IMR-90 (cell line): Measurements from ENCODE around the gene DCDC1. TPM values are rescaled to one million over a fixed set of nuclear protein-coding genes. Genes with fewer than 3 reads are reported as not detected.

Experiments used
- ATAC-seq: fragments of 200-7000 bp; cut with Tn5 transposase; 2 replicates; pipeline ENCODE4 v1.9.1; 2020; ENCODE audit warnings: low read depth, mild to moderate bottlenecking, moderate library complexity
- BruUV-seq: library from RNA; stranded (reverse); fragments of 400-500 nt; replicated peaks from 2 replicates; lab custom pipeline; 2021; lab: Mats Ljungman, UMichigan
- CTCF ChIA-PET: fragments of 300-600 bp; formaldehyde crosslinking; extraction: SDS; loops from one replicate; lab custom pipeline; 2021; ENCODE audit warnings: antibody characterized with exemption; lab: Yijun Ruan, JAX
- POLR2A ChIA-PET: fragments of 300-600 bp; sonication (Branson Sonifier 250); formaldehyde crosslinking; loops from one replicate; lab custom pipeline; 2022; ENCODE audit warnings: antibody characterized with exemption; ENCODE audit not compliant: unreplicated experiment; lab: Charles Lee
- DNase-seq: peaks from one replicate; pipeline ENCODE4 v3.0.0; 2013
- H2AFZ ChIP-seq: replicated peaks from 2 replicates; pipeline ENCODE3; 2013; ENCODE audit warnings: low read length, mild to moderate bottlenecking; ENCODE audit not compliant: poor library complexity
- H2AK5ac ChIP-seq: 2 replicates; pipeline ENCODE4 v1.6.1; 2013; ENCODE audit warnings: low read depth, low read length, inconsistent platforms
- H2AK9ac ChIP-seq: replicated peaks from 2 replicates; pipeline ENCODE3; 2013; ENCODE audit warnings: mild to moderate bottlenecking, low read depth, low read length, moderate library complexity; ENCODE audit not compliant: poor library complexity
- H2BK120ac ChIP-seq: 2 replicates; pipeline ENCODE4 v1.6.1; 2013; ENCODE audit warnings: low read depth, low read length, inconsistent platforms
- H2BK15ac ChIP-seq: 3 replicates; pipeline ENCODE4 v1.6.1; 2013; ENCODE audit warnings: low read depth, low read length, inconsistent platforms
- H2BK20ac ChIP-seq: 2 replicates; pipeline ENCODE4 v1.6.1; 2013; ENCODE audit warnings: low read depth, mild to moderate bottlenecking, inconsistent platforms, low read length, moderate library complexity
- H2BK5ac ChIP-seq: 2 replicates; pipeline ENCODE4 v1.6.1; 2013; ENCODE audit warnings: mild to moderate bottlenecking, low read depth, low read length, inconsistent platforms; ENCODE audit not compliant: poor library complexity, severe bottlenecking
- H3K14ac ChIP-seq: replicated peaks from 2 replicates; pipeline ENCODE4 v1.6.1; 2013; ENCODE audit warnings: low read depth, low read length, inconsistent platforms
- H3K18ac ChIP-seq: 2 replicates; pipeline ENCODE4 v1.6.1; 2013; ENCODE audit warnings: low read depth, low read length, control low read depth
- H3K23ac ChIP-seq: 2 replicates; pipeline ENCODE4 v1.6.1; 2013; ENCODE audit warnings: low read depth, low read length, inconsistent platforms
- H3K27ac ChIP-seq: 2 replicates; pipeline ENCODE4 v1.5.1; 2013; ENCODE audit warnings: mild to moderate bottlenecking, control low read depth, low read length; ENCODE audit not compliant: insufficient read depth
- H3K27me3 ChIP-seq: 2 replicates; pipeline ENCODE4 v1.6.1; 2013; ENCODE audit warnings: low read length; ENCODE audit not compliant: control insufficient read depth, insufficient read depth
- H3K36me3 ChIP-seq: 2 replicates; pipeline ENCODE4 v1.6.1; 2013; ENCODE audit warnings: low read length, mixed read lengths; ENCODE audit not compliant: control insufficient read depth, insufficient read depth
- H3K4ac ChIP-seq: 2 replicates; pipeline ENCODE4 v1.6.1; 2013; ENCODE audit warnings: low read depth, low read length, inconsistent platforms
- H3K4me1 ChIP-seq: 2 replicates; pipeline ENCODE4 v1.6.1; 2013; ENCODE audit warnings: low read length, mixed read lengths; ENCODE audit not compliant: control insufficient read depth, insufficient read depth
- H3K4me2 ChIP-seq: 2 replicates; pipeline ENCODE4 v1.6.1; 2013; ENCODE audit warnings: low read depth, mild to moderate bottlenecking, control low read depth, low read length, moderate library complexity
- H3K4me3 ChIP-seq: 2 replicates; pipeline ENCODE4 v1.5.1; 2013; ENCODE audit warnings: low read depth, mild to moderate bottlenecking, control low read depth, low read length, moderate library complexity; ENCODE audit not compliant: insufficient read depth
- H3K56ac ChIP-seq: 2 replicates; pipeline ENCODE4 v1.6.1; 2013; ENCODE audit warnings: low read length, inconsistent platforms; ENCODE audit not compliant: insufficient read depth; ENCODE audit errors: extremely low read depth
- H3K79me1 ChIP-seq, 2 experiments: 2 replicates each; pipeline ENCODE4 v1.6.1; 2013; ENCODE audit warnings: low read length in 2 of 2, inconsistent platforms in 1 of 2, low read depth in 1 of 2
- H3K9ac ChIP-seq: 2 replicates; pipeline ENCODE4 v1.6.1; 2013; ENCODE audit warnings: low read depth, low read length, control low read depth
- H3K9me1 ChIP-seq: 2 replicates; pipeline ENCODE4 v1.6.1; 2013; ENCODE audit warnings: low read length, inconsistent platforms; ENCODE audit not compliant: insufficient read depth
- H3K9me3 ChIP-seq: 2 replicates; pipeline ENCODE4 v1.6.1; 2013; ENCODE audit warnings: low read length; ENCODE audit not compliant: control insufficient read depth, insufficient read depth
- H4K20me1 ChIP-seq: 2 replicates; pipeline ENCODE4 v1.6.1; 2013; ENCODE audit warnings: low read length, inconsistent platforms; ENCODE audit not compliant: insufficient read depth
- H4K5ac ChIP-seq: 2 replicates; pipeline ENCODE4 v1.6.1; 2013; ENCODE audit warnings: mild to moderate bottlenecking, low read depth, low read length, control low read depth
- H4K8ac ChIP-seq, 2 experiments: 2 replicates each; pipeline ENCODE4 v1.6.1; 2013; ENCODE audit warnings: low read depth in 2 of 2, low read length in 2 of 2, control low read depth in 1 of 2, inconsistent platforms in 1 of 2
- H4K91ac ChIP-seq: 2 replicates; pipeline ENCODE4 v1.6.1; 2013; ENCODE audit warnings: low read depth, low read length, inconsistent platforms; ENCODE audit not compliant: insufficient read depth
- NFE2L2 ChIP-seq: fragments of 150-350 bp; IDR thresholded peaks from 2 replicates; pipeline ENCODE4 v1.6.1; 2016; ENCODE audit warnings: low read depth, mild to moderate bottlenecking, low read length
- RAD21 ChIP-seq: IDR thresholded peaks from 2 replicates; pipeline ENCODE4 v1.6.1; 2012; ENCODE audit warnings: low read length, improper control_type of control experiment
- SMC3 ChIP-seq: fragments of 150-350 bp; IDR thresholded peaks from 2 replicates; pipeline ENCODE4 v1.6.1; 2016; ENCODE audit warnings: low read depth, mild to moderate bottlenecking, antibody characterized with exemption, low read length, moderate library complexity
- WGBS, 2 experiments: methylation state at CpG; one replicate each; pipeline versions ENCODE4 v1.1.5 to v1.1.7; 2013; ENCODE audit warnings: missing lambda C conversion rate in 2 of 2; ENCODE audit not compliant: insufficient read length in 1 of 2; ENCODE audit errors: extremely low coverage in 2 of 2; 5-methylcytosine and 5-hydroxymethylcytosine counted together
- dilution Hi-C: fragments of 300-500 bp; cut with HindIII; formaldehyde crosslinking; loops from one replicate; pipeline ENCODE4 v1.14.3; 2018; ENCODE audit warnings: low sequenced_read_pairs; ENCODE audit not compliant: unreplicated experiment
- in situ Hi-C: fragments of 300-500 bp; cut with MboI; formaldehyde crosslinking; loops from 3 replicates; pipeline ENCODE4 v1.14.3; 2019; ENCODE audit warnings: low sequenced_read_pairs, inconsistent platforms, mixed read lengths
- intact Hi-C: fragments of 100-400 bp; cut with micrococcal nuclease; formaldehyde crosslinking; loops from 2 replicates; pipeline ENCODE4 v1.10.0; 2022
- polyA plus RNA-seq, 3 experiments: library from polyadenylated mRNA; depleted of rRNA; stranded (reverse); fragments of >200 nt; gene quantifications; 2 replicates each; pipeline ENCODE4 v1.2.3, GENCODE V29; 2012; ENCODE audit warnings: low replicate concordance in 1 of 3
- total RNA-seq: library from RNA; depleted of rRNA; stranded (reverse); fragments of >200 nt; gene quantifications from 2 replicates; pipeline ENCODE4 v1.2.3, GENCODE V29; 2012
- TF ChIP-seq, protein P1 (sequence below): fragments of 150-350 bp; IDR thresholded peaks from 2 replicates; pipeline ENCODE4 v1.6.1; 2016; ENCODE audit warnings: low read depth, mild to moderate bottlenecking, low read length, moderate library complexity, borderline replicate concordance
- TF ChIP-seq, protein P2 (sequence below): conservative IDR thresholded peaks from 2 replicates; pipeline ENCODE4 v1.5.1; 2012; ENCODE audit warnings: mild to moderate bottlenecking, low read depth, low read length, improper control_type of control experiment

Gene DCDC1
- total and polyA plus RNA-seq, 2 of the 4 experiments (the other 2 are of a cell fraction): not detected

DNA sequence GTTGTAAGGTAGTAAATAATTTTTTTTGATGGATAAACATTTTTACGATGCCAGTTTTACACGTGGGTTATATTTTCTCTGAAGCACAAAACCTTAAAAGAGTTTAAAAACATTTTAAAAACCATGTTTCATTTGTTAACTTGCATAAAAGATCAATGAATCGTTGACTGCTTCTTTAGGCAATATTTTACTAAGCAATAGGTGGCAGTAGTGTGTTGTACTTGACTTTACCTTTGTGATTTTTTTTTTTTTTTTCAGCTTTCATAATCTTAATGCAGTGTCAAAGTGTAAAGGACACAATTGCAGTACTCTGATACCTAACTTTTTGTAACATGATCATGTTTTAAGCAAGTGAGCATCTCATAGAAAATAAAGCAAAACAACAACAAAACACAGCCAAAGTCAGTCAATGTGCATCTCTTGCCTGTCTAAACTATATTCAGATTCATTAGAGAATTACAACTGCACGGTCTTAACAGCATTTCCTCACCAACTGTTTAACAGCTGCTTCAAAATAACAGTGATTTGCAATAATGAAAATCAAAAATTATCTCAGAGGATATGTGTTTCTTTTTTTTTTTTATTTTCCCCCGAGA lies 27.8 kb upstream of the DCDC1 start:
- Histone ChIP-seq H2BK20ac (no peak overlapping the region), H3K56ac (no peak overlapping the region), H3K9ac (no peak overlapping the region), H2AK5ac (no peak overlapping the region), H3K27me3 (no peaks in the 10 kb centered on the region), H2BK120ac (no peak overlapping the region), H3K79me1 (no peaks in the 10 kb centered on the region; a peak in 2 of 4 replicates), H3K36me3 (no peaks in the 10 kb centered on the region), H3K9me3 (no peaks in the 10 kb centered on the region), H3K4me2 (no peak overlapping the region), H2BK15ac (no peak overlapping the region), H3K4me3 (no peak overlapping the region), H3K14ac (no peak overlapping the region), H4K5ac (no peak overlapping the region), H3K4ac (no peak overlapping the region), H2AFZ (no peak overlapping the region), H4K20me1 (no peaks in the 10 kb centered on the region), H2BK5ac (no peak overlapping the region), H4K91ac (no peak overlapping the region), H3K27ac (no peak overlapping the region), H2AK9ac (no peak overlapping the region), H3K23ac (no peak overlapping the region), H4K8ac (no peak overlapping the region), H3K4me1 (no peaks in the 10 kb centered on the region), H3K18ac (no peak overlapping the region), H3K9me1 (no peaks in the 10 kb centered on the region)
- intact Hi-C loops (loop anchor here (1.0 to 5.0 kb wide), 4 partner anchors 474 to 780 kb away; no protein-coding TSS in a partner anchor), dilution Hi-C loops (no loop called here), in situ Hi-C loops (loop anchor here (10.0 kb wide), 1 partner anchor 477 kb away; no protein-coding TSS in a partner anchor)
- ChIA-PET POLR2A (no interaction called here), CTCF (interaction anchor here (0.5 to 1.2 kb wide), 6 partner anchors 18 to 600 kb away, joined by 3 to 4 read pairs (median 3); no protein-coding TSS in a partner anchor)
- whole genome bisulfite sequencing, 2 experiments: no CpG with 5 or more reads among the region's 5 CpGs
- TF ChIP-seq SMC3: peak; percentile 70; the same call in 1 of the 2 replicates
- TF ChIP-seq, protein P1, sequence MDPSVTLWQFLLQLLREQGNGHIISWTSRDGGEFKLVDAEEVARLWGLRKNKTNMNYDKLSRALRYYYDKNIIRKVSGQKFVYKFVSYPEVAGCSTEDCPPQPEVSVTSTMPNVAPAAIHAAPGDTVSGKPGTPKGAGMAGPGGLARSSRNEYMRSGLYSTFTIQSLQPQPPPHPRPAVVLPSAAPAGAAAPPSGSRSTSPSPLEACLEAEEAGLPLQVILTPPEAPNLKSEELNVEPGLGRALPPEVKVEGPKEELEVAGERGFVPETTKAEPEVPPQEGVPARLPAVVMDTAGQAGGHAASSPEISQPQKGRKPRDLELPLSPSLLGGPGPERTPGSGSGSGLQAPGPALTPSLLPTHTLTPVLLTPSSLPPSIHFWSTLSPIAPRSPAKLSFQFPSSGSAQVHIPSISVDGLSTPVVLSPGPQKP: no peak
- TF ChIP-seq NFE2L2: no peak
- TF ChIP-seq, protein P2, sequence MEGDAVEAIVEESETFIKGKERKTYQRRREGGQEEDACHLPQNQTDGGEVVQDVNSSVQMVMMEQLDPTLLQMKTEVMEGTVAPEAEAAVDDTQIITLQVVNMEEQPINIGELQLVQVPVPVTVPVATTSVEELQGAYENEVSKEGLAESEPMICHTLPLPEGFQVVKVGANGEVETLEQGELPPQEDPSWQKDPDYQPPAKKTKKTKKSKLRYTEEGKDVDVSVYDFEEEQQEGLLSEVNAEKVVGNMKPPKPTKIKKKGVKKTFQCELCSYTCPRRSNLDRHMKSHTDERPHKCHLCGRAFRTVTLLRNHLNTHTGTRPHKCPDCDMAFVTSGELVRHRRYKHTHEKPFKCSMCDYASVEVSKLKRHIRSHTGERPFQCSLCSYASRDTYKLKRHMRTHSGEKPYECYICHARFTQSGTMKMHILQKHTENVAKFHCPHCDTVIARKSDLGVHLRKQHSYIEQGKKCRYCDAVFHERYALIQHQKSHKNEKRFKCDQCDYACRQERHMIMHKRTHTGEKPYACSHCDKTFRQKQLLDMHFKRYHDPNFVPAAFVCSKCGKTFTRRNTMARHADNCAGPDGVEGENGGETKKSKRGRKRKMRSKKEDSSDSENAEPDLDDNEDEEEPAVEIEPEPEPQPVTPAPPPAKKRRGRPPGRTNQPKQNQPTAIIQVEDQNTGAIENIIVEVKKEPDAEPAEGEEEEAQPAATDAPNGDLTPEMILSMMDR: peak; percentile 74
- TF ChIP-seq RAD21: peak; percentile 77
- no TSS peak for BruUV-seq
- ATAC-seq: peak; percentile 54; the same call in 1 of the 2 replicates
- DNase-seq: peak; percentile 22
